UCSD-AML1 (cell line): ENCODE data around the gene NTM.

Source experiments
- DNase-seq: peaks from one replicate; lab custom pipeline; 2025; ENCODE audit not compliant: unreplicated experiment; lab: John Stamatoyannopoulos, UW

NTM gene

DNA sequence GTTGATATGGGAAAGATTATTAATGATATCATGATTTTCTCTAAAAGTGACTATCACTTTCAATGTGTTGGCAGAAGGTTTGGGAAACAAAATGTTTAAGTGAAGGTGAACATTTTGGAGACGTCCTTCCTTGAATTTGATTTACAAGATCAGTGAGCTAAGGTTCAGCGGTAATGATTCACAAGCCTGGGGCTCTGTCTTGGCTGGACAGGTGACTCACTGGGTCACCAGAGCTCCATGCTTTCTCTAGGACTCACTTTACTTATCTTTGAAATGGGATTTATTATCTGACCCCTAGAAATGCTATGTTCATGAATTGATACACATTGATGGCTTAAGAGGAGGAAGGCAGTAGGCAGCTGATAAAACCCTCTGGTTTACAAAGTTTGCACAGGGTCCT lies 437.5 kb downstream of the NTM start:
- no peak for DNase-seq

DNA sequence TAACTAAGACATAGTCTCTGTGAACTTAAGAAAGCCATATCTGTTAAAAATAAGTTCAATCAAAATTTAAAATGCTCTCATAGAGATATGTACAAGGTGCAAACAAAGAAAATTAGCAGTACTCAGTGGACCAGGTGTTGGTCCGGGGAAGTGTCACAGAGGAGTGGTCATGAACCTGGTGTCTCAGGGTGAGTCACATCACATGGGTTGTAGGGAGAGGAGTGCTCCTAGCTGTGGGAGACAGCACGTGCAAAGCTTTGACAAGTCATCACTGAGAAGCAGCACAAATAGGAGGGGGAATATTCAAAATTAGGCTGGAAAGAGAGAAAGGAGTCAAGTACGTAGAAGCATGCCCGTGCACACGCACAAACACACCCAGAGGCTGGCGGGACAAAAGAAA lies 438.1 kb downstream of the NTM start:
- DNase-seq = no peak

DNA sequence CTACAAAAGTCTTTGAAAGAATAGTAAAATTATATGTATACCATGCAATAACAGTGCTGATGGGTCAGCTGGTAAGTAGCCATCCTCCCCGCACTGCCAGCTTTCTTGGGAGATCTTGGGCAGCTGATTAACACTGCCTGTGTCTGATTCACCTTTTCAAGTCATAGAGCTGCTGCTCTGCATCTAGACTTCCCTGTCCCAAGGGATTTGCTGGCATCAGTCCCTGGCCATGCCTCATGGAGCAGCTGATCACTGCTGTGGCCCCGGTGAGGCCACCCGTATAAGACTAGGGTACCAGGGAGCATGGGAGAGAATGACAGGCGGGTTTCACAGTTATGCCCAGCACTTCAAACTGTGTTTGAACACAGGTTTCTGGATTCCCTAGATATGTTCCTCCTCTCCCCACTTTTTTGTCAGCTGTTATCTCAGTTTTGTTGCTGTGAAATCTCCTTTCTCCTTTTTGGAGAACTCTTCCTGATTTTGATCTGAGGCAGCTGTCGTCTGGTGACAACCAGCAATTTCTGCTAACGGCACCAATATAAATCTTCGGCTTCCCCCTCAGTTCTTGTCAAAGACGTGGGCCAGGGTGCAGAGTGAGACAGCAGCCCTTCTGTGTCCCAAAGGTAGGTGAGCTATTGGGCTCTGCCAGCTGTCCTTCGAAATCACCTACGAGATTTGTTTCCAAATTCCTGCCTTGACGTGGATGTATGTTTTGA lies 438.9 kb downstream of the NTM start:
- DNase-seq = no peak

DNA sequence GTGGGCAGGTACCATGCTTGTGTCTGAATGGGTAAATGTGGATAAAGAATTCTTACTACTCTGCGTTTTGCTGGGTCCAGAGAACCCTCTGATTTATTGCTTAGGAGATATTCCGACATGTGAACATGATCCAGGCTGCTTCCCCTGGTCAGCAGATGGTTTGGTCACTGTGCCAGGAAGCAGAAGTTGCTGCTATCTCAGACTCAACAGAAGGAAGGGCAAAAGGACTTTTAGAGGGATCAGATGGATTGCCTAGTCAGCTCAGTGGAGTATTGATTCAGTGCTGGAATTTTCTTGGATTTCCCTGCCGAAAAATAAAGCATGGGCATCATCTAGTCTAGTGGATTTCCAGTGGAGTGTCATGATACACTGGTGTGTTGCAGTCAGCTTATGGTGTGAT lies 440.1 kb downstream of the NTM start:
- no peak for DNase-seq

DNA sequence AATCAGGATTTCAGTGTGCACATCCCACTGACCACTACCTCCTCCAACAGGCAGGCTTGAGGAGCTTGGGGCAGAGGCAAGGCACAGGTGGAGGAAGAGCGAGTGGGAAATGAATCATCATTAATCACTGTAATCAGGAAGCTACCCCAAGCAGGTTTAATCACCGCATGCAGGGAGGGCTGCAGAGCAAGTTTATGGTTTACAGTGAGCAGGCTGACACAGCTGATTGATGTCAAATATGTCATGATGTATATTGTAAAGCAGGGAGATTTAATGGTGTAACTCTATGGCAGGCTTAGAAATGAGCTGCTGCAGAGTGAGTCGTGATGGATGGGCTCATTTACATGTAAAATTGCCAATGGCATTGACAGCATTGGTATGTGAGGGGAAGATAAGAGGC lies 441.0 kb downstream of the NTM start:
- DNase-seq = no peak

DNA sequence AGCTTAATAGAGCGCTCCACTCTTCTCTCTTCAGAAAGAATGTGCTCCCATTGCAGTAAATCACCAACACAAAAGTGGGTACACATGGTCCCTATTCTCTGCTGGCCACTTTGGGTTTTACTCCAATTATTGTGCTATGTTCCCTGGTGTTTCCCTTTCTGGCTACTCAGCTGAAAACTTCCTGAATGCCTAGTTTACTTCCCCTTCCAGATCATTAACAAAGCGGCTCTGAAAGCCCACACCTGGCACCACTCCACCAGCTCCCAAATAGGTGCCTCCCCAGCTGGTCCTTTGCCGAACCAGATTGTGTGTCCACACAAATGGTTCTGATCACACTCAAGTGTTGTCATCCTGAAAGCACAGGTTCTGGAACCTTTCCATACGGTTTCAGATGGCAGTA lies 443.7 kb downstream of the NTM start:
- no peak for DNase-seq

DNA sequence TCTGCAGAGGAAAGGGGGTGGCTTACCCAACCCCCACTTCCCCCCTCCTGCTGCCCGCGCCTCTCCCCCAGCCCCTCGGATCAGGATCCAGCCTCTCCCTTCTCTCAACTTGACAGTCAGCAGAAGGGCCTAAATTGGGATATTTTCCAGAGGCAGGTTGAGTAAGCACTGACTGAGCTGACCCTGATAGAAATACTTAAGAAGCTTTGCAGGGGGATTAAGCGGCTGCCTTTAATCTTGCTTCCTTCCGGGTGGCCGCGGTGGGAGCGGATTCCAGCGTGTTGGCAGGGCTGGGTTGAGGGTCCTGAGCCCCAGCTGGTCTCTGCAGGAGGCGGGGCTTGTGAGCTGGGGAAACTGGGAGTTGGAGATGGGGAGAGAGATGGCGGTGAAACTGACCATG lies 445.2 kb downstream of the NTM start:
- DNase-seq = no peak

DNA sequence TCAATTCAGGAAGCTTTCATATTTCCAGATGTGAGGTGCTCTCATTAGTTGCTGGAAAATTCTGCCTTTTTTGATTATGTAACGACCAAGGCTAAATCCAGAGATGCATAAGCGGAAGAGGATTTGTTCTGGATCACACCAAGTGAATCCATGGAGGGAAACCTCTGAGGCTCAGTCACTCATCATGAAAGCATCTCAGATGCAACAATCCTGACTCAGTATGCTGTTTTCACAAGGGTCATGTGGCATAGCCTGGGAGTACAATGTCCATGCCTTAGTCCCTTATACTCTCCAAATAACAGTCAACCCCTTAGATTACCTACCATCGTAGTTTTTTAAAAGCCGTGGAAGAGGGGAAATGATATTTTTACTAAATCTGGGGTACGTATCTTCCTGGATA lies 445.6 kb downstream of the NTM start:
- DNase-seq = no peak

DNA sequence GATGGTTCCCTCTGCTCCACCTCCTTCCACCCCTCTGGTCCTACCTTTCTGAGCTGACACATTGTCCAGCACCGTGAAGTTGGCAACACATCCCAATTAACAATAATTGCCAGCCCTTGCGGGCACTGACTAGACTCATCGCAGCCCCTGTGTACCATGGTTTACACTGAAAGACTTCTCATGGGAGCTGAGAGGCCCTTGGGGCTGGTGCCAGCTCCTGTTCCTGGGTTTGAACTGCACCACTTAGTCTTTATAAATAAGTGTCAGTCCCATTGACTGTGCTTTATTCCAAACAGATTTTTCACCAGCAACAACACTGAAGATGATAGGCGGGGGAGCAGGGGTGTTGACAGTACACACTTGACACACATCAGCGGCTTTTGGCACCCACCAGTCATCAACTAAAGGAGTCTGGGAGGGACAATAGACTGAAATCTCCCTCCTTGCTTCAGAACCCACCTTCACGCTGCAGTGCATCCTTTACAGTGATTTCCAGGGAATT lies 447.3 kb downstream of the NTM start:
- DNase-seq = no peak

DNA sequence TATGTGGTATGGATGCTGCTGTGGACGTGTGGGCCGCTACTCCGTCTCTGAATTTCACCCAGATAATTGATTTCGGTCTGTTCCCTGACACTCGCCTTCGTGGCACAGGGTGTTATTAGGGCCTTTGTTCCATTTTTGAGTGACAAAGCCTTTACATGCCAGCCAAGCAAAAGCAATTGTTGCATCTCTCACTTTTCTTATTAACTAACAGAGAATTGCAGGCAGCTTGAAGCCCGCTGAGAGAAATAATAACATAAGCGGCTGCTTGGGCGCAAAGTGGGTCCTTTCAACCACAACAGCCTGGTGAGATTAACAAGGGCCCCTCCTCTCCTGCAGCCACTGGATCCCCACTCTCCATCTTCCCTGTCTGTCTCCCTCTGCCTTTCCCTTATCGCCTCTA lies 449.4 kb downstream of the NTM start:
- DNase-seq = no peak

DNA sequence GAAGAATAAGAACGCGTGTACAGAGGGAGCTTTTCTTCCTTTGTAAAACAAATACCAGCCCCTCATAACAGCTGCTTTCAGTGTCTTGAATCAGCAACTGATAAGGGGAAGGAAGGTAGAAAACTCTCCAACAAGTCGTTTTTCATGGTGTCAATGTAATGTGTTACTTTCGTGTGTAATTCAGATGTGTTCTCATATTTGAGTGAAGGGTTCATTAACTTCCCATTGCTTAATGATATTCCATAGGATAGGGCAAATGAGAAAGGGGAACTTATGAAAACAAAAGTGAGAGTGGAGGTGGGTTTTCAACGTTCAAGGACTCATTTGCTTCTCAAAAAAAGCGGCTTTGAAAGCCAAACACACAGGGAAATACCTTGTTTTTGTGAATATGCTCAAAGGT lies 452.1 kb downstream of the NTM start:
- DNase-seq = no peak

DNA sequence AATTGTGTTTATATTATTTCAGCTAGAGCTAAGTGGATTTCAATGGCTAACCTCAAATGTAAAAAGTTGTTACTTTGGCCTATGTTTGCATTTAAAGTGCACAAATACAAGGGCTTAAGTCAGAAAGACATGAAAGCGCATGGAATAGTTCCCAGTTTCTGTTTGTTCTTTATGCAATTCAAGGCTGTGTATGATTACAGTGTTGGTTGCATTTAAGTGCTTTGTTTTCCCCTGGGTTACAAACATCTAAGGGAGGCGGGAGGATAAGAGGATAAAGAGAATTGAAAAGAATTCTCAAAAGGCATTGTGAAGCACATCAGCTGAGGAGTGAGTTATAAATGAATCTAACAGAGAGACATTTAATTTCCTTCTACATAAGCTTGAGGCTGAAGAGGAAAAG lies 453.4 kb downstream of the NTM start:
- no peak for DNase-seq

DNA sequence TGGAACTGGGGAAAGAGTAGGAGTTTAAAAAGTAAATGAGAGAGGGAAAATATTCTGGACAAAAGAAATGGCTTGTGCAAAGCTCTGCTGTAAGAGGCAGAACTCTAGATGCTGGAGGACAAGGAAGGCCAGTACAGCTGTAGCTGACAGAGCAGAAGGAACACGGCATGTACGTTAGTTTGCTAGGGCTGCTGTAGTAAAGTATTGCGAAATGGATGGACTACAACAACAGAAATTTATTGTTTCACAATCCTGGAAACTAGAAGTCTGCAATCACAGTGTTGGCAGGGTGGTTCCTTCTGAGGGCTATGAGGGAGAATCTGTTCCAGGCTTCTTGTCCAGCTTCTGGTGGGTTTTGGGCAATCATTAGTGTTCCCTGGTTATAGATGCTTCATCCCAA lies 454.4 kb downstream of the NTM start:
- DNase-seq = no peak

DNA sequence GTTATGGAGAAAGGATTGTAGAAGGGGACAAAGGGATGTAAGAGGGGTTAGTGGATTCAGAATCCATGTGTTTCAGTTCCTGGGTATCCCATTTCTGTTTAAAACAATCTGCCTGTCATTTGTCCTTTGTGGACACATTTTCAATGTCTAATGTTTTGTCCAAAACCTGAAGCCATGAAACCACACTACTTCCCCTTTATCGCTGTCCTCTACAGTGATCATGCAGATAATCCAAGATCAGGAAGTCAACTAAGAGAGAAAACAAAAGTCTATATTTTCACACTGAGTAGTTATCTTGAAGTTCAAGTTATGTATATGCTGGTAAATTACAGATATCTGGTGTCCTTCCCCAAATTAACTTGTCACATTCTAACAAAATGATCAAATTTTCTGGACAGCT lies 457.0 kb downstream of the NTM start:
- no peak for DNase-seq

DNA sequence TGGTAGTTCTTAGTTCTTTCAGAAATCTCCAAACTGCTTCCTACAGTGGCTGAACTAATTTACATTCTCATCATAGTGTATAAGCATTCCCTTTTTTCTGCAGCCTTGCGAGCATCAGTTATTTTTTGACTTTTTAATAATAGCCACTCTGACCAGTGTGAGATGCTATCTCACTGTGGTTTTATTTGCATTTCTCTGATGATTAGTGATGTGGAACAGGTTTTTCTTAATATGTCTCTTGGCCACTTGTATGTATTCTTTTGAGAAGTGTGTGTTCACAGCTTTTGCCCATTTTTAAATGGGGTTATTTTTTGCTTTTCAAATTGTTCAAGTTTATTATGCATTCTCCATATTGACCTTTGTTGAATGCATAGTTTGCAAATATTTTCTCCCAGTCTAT lies 459.3 kb downstream of the NTM start:
- no peak for DNase-seq

DNA sequence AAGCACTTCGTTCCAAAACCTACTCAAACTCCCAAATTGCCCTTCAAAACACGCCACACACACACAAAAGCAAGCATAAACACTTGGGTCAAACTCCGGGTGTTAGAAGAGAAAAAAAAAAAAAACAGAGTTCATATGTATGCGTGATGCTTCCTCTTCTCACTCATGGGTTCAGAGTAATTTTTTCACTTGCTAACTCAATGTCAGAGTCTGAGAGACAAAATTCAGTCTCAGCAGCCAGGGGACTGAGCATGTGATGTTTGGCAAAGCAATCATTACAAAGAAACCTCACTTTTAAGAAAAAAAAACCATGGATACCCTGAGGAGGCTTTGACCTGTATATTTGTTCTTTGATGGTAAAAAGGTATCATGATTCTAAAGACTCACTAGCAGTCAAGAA lies 461.7 kb downstream of the NTM start:
- no peak for DNase-seq

DNA sequence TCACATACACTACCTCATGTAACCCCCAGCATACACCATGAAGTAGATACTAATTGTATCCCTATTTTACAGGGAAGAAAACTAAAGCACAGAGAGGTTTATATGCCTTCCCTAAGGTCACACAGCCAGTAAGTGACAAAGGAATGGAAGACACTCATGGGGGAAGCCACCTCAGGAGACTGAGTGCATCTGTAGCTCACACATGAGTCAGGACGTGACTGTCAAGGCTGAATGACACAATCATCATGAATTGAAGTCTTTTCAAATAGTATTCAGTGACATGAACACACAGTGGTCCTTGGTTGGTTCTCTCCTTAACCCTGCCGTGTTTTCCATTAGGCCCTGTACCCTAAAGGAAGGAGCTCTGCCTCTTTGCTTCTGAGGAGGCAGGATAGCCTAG lies 463.0 kb downstream of the NTM start:
- no peak for DNase-seq

DNA sequence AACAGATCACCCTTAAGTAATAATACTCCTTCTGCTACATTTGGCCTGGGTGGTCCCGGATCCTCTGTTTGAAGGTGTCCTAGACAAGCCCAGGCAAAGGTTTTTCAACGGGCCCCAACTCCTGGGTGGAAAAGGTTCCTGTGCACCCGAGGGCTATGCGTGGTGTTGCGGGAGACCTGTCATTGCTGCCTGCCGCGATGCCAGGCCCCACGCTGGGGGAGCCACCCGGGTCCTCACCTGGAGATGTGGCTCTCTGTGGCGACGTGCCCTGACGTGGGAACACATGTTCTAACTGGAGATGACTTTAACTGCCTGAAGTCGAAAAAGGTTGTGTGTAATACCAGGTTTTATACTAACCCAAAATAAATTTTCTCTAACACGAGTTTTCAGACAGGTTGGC lies 467.1 kb downstream of the NTM start:
- no peak for DNase-seq

DNA sequence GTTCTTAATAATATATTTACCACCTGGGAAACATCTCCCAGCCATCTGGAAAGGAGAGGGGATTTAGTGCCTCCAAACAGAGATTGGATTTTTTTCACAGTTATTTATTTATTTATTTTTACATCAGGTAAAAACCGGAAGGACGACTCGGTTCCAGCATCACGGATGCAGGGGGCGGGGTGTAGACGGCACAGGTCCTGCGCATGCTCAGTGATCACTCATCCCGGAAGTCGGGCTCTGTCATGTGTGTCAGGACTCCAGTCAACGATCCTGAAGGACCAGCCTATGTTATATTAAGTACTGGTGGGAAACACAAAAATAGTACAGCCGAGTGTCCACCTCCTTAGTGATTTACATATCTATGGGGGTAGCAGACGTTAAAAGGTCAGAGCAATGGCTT lies 467.6 kb downstream of the NTM start:
- no peak for DNase-seq

DNA sequence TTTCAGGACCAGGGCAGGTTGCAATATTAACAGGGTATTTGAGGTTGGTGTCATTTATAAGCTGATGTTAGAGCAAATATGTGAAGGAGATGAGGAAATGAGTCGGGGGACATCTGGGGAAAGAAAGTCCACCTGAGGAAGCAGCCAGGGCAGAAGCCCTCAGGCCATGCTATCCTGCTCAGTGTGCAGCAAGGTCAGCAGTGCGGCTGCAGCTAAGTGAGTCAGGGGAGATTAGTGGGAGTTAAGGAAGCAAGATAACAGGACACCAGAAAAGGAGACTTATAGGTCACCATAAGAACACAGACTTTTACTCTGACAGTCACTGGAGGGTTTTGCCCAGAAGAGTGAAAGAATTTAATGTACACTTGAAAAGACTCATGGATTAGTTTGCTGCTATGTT lies 468.9 kb downstream of the NTM start:
- no peak for DNase-seq

DNA sequence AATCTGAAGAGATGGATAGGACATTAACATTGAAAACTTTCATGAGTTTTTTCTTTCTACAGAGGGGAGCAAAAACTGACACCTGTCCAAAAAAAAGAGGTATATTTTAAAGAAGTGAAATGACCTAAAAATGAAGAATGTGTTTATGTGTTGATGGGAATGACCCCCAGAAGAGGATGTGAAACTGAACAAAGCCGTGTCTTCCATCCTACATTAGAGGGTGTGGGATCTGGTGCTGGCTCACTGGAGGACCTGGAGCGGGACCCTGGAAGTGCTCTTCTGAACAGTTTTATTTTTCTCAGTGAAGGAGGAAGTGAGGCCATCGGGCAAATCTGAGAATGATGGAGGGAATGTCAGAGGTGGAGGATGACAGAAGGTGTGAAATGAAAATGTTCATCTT lies 470.1 kb downstream of the NTM start:
- DNase-seq = no peak

DNA sequence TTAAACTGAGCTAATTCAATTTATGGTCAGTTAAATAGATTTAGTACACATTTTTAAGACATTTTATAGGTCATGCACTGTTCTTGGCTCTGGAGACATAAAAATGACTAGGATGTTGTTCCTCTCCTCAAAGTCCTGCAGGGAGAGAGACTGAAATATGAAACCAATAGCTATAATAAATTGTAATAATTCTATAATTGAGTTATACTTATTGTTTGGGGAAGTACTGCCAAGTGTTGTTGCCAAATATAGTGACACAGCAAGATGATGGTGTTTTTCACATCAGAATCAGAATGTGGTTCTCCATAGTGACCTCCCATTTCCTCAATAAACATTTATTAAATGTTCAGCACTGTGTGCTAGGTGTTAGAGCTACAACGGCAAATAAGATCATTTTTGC lies 470.6 kb downstream of the NTM start:
- no peak for DNase-seq

DNA sequence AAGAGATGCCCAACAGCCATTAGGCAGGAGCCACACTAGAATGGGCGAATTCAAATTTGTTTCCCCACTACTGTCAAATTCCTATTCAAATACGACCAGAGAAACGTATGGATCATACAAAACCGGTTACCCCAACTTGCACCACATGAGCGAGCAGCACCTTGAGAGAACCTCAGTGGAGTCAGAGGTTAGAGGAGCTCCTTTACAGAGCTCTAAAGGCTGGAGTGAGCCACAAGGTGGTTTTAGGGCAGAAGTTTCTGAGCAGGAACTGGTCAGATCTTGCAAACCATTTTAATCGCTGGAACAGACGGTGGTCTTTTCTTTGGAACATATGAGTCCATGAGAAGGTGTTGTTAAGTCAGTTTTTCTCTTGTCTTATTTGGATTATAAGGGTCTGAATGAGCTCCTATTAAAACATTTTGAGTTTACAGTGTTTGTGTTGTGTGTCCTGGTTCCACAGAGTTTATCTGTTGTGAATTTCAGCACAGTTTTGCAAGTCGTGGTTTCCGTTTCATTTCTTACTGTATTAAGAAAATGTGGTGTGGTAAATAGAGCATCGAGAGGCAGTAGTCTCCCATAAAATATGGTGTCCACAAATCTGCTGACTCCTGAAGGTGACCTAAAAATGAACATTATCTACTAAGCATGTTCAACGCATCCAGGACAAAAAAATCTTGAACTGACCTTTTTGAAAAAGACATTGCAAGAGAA lies 471.7 kb downstream of the NTM start:
- no peak for DNase-seq
